SJSA1 (cell line): ENCODE measurements around the gene SCFD2. TPM values are rescaled to one million over a fixed set of nuclear protein-coding genes. Genes with fewer than 3 reads are reported as not detected.

Experiments
- DNase-seq, 2 experiments: peaks; one replicate each; pipeline ENCODE4 v3.0.0-alpha.2; 2015 to 2020; ENCODE audit warnings: low spot score in 2 of 2, low read depth in 1 of 2
- H3K27ac ChIP-seq: fragments of 250-450 bp; sonication (Bioruptor Pico); 2 replicates; pipeline ENCODE4 v1.5.1; 2020; ENCODE audit warnings: mild to moderate bottlenecking, moderate library complexity
- H3K27me3 ChIP-seq: fragments of 250-450 bp; sonication (Bioruptor Pico); replicated peaks from 2 replicates; pipeline ENCODE4 v1.5.1; 2020; ENCODE audit warnings: mild to moderate bottlenecking, moderate library complexity
- H3K36me3 ChIP-seq: fragments of 250-450 bp; sonication (Bioruptor Pico); 2 replicates; pipeline ENCODE4 v1.5.1; 2020; ENCODE audit warnings: mild to moderate bottlenecking
- H3K4me1 ChIP-seq: fragments of 250-450 bp; sonication (Bioruptor Pico); replicated peaks from 2 replicates; pipeline ENCODE4 v1.6.1; 2021; ENCODE audit warnings: mild to moderate bottlenecking
- H3K4me3 ChIP-seq: fragments of 250-450 bp; sonication (Bioruptor Pico); 2 replicates; pipeline ENCODE4 v1.5.1; 2020; ENCODE audit warnings: mild to moderate bottlenecking
- H3K9me3 ChIP-seq: fragments of 250-450 bp; sonication (Bioruptor Pico); replicated peaks from 2 replicates; pipeline ENCODE4 v1.5.1; 2020; ENCODE audit warnings: mild to moderate bottlenecking
- total RNA-seq: library from RNA; depleted of rRNA; stranded (reverse); fragments of >200 nt; shearing (Covaris generic); gene quantifications from 2 replicates; pipeline ENCODE4 v1.2.3, GENCODE V29; 2014

SCFD2 gene
- total RNA-seq, 1 experiment from 2014 or later = 18.5 TPM

- peaks cover under 1% of the 10 kb centered on the region; the same call in 1 of the 2 replicates for H3K4me1 ChIP-seq
- no peak for DNase-seq
Observed at GRCh38 chr4:52979020-52979419, 386.8 kb downstream of the SCFD2 start.

DNA sequence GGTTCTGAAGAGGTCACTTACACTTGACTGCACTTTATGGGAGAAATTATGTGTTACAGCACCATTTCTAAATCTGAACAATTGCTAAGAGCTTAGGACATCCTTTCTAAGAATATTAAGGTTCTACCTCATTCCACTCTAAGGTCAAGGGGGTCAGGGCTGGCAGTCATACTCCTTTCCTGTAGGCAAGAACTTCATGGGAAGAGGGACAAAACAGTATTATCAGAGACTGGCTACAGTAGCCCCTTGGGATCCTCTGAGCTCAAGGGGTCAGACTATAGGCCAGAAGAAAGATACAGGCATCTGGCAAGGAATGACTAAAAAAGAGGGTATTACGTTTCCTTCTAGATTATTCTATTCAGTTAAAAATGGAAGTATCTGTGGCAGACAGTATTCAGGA is 388.6 kb downstream of the SCFD2 start:
- no peaks in the 10 kb centered on the region for H3K4me1 ChIP-seq
- H3K36me3 ChIP-seq = no peaks in the 10 kb centered on the region
- no peaks in the 10 kb centered on the region for H3K9me3 ChIP-seq
- no peak overlapping the region for H3K27ac ChIP-seq
- H3K4me3 ChIP-seq = no peak overlapping the region
- H3K27me3 ChIP-seq = no peaks in the 10 kb centered on the region
- no peak for DNase-seq

More at GRCh38 chr4:52979020-52979419, 386.8 kb downstream of the SCFD2 start:
- Histone ChIP-seq H3K4me3 (no peak overlapping the region), H3K27me3 (no peaks in the 10 kb centered on the region), H3K27ac (no peak overlapping the region), H3K36me3 (no peaks in the 10 kb centered on the region), H3K9me3 (no peaks in the 10 kb centered on the region)

- Histone ChIP-seq H3K4me1 (no peaks in the 10 kb centered on the region), H3K36me3 (no peaks in the 10 kb centered on the region), H3K4me3 (no peak overlapping the region), H3K27ac (no peak overlapping the region), H3K27me3 (no peaks in the 10 kb centered on the region), H3K9me3 (no peaks in the 10 kb centered on the region)
- DNase-seq = no peak
Observed at GRCh38 chr4:52976523-52977230, 389.2 kb downstream of the SCFD2 start.

DNA sequence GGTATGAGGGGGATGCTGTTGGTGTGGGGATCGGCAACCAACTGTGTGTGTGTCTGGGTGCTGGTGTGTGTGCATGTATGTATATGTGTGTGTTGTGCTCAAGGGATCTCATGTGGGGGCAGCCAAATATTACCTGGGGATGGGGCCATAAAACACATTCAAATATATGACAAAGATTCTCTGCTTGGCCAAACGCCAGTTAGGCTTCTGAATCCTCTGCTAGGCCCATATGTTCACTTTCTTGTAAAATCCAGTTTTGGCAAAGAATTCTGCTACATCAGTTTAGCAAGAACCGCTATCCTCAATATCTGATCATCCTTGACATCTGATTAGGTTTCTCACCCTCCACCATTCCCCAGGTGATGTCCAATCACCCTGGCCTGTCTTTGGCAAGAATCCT is 397.2 kb downstream of the SCFD2 start:
- H3K9me3 ChIP-seq = no peaks in the 10 kb centered on the region
- H3K27ac ChIP-seq = no peak overlapping the region
- DNase-seq = no peak
- H3K4me3 ChIP-seq = no peak overlapping the region
- H3K27me3 ChIP-seq = no peaks in the 10 kb centered on the region
- no peaks in the 10 kb centered on the region for H3K36me3 ChIP-seq
- no peaks in the 10 kb centered on the region for H3K4me1 ChIP-seq

- Histone ChIP-seq H3K36me3 (no peaks in the 10 kb centered on the region), H3K9me3 (no peaks in the 10 kb centered on the region), H3K4me1 (no peaks in the 10 kb centered on the region), H3K27me3 (no peaks in the 10 kb centered on the region), H3K27ac (no peak overlapping the region), H3K4me3 (no peak overlapping the region)
- DNase-seq = no peak
Observed at GRCh38 chr4:52968241-52968640, 397.6 kb downstream of the SCFD2 start.

DNA sequence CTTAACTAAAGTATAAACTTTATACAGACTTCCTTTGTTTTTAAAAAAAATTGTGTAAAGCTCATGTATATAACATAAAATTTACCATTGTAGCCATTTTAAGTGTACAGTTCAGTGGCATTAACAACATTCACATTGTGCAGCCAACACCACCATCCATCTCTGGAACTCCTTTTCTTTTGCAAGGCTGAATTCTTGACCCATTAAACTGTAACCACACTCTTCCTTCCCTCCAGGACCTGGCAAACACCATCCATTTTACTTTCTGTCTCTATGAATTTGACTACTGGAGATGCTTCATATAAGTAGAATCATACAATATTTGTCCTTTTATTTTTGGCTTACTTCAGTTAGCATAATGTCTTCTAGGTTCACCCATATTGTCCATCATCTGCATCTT is 399.1 kb downstream of the SCFD2 start:
- no peaks in the 10 kb centered on the region for H3K36me3 ChIP-seq
- no peak for DNase-seq
- H3K9me3 ChIP-seq = no peaks in the 10 kb centered on the region
- H3K4me1 ChIP-seq = no peaks in the 10 kb centered on the region
- no peak overlapping the region for H3K27ac ChIP-seq
- H3K27me3 ChIP-seq = no peaks in the 10 kb centered on the region
- no peak overlapping the region for H3K4me3 ChIP-seq

DNA sequence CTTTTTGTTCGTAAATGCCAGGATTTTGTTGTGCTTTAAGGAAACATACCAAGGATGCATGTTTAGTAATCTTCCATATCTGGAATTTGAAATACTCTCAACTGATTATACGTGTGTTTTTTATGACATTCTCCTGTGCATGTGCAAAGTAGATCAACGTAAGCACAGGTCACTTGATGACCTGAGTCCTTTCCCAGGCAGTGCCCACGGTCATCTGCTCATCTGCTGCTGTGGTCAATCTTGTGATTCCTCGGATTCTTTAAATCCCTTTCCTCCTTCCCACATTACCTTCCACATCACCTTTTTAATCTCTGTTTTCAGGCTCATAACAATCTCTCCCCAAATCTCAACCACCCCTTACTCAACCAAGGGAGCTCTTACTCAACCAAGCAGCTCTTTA is 399.7 kb downstream of the SCFD2 start:
- H3K27ac ChIP-seq = no peak overlapping the region
- no peaks in the 10 kb centered on the region for H3K4me1 ChIP-seq
- DNase-seq = no peak
- no peak overlapping the region for H3K4me3 ChIP-seq
- H3K9me3 ChIP-seq = no peaks in the 10 kb centered on the region
- H3K36me3 ChIP-seq = no peaks in the 10 kb centered on the region
- no peaks in the 10 kb centered on the region for H3K27me3 ChIP-seq

DNA sequence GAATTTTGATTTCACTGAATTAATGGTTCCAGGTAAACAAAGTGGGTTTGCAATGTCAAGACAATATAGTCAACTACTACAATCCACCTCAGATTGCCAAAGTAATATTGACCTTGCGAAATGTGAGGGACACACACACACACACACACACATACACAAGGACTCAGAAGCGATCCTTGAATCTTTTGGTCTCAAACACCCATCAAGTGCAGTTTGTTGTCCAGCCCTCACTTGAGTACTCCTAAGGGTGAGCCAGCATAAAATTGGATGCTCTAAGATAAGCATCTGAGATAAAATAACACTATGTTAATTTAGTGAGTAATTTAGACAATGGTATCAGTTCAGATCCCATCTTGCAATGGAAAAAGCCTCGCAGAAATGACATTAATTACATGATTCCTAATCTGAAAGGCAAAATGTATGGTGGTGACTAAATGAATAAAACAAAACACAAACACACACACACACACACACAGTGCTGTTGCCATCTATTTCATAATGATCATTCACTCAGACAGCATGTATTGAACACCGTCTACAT is 401.2 kb downstream of the SCFD2 start:
- H3K27ac ChIP-seq = no peak overlapping the region
- no peaks in the 10 kb centered on the region for H3K9me3 ChIP-seq
- peaks cover 4% of the 10 kb centered on the region for H3K4me1 ChIP-seq
- no peak overlapping the region for H3K4me3 ChIP-seq
- DNase-seq = no peak
- no peaks in the 10 kb centered on the region for H3K36me3 ChIP-seq
- H3K27me3 ChIP-seq = no peaks in the 10 kb centered on the region

DNA sequence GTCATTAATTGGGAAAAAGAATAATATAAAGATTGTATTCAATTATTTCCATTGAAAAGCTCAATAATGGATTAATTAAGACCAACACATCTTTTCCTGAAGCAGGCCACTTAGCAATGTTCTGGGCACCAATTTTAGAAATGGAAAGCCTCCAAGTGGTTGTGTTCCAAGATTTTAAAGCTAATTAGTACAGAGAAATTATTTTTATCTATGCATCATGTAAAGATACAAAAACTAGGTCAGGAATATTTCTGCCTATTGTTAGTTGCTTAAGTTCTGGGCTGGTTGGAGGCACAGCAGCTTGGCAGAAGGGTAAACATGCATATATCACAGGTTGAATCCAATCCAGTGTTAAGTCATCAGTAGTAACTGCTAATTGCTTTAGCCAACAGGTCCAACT is 401.9 kb downstream of the SCFD2 start:
- Histone ChIP-seq H3K4me1 (peaks cover 10% of the 10 kb centered on the region), H3K36me3 (no peaks in the 10 kb centered on the region), H3K27me3 (no peaks in the 10 kb centered on the region), H3K9me3 (no peaks in the 10 kb centered on the region), H3K27ac (no peak overlapping the region), H3K4me3 (no peak overlapping the region)
- DNase-seq = no peak

GRCh38 chr4:52962721-52963120 is 403.1 kb downstream of the SCFD2 start:
- no peaks in the 10 kb centered on the region for H3K36me3 ChIP-seq
- H3K9me3 ChIP-seq = no peaks in the 10 kb centered on the region
- no peak for DNase-seq
- H3K4me1 ChIP-seq = peaks cover 23% of the 10 kb centered on the region
- no peaks in the 10 kb centered on the region for H3K27me3 ChIP-seq
- no peak overlapping the region for H3K27ac ChIP-seq
- no peak overlapping the region for H3K4me3 ChIP-seq

- H3K9me3 ChIP-seq = no peaks in the 10 kb centered on the region
- no peak overlapping the region for H3K27ac ChIP-seq
- no peaks in the 10 kb centered on the region for H3K36me3 ChIP-seq
- H3K27me3 ChIP-seq = no peaks in the 10 kb centered on the region
- H3K4me3 ChIP-seq = no peak overlapping the region
- peaks cover 32% of the 10 kb centered on the region for H3K4me1 ChIP-seq
- DNase-seq = no peak
Observed at GRCh38 chr4:52961666-52962412, 404.0 kb downstream of the SCFD2 start.

DNA sequence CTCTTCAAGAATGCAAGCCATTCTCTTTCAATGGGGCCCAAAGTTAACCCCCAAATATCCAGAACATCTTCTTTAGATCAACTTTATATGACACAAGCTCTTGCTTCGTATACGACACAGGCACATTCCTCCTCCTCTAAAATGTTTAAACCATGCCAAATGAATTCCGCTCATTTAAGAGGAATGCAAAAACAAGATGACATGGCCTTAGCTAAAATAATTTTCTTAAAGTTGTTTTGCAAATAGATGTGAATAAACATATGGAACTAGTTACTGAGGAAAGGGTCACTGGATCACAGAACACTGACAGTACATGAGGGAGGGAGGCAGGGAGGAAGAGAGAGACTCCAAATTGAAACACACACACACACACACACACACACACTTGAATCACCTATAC is 406.3 kb downstream of the SCFD2 start:
- no peaks in the 10 kb centered on the region for H3K9me3 ChIP-seq
- H3K4me3 ChIP-seq = no peak overlapping the region
- H3K27ac ChIP-seq = peak overlapping the region; percentile 31
- peaks cover 33% of the 10 kb centered on the region for H3K4me1 ChIP-seq
- peak in 1 of 2 experiments; percentile 60 for DNase-seq
- no peaks in the 10 kb centered on the region for H3K27me3 ChIP-seq
- no peaks in the 10 kb centered on the region for H3K36me3 ChIP-seq

- Histone ChIP-seq H3K4me1 (peaks cover 33% of the 10 kb centered on the region), H3K4me3 (no peak overlapping the region), H3K9me3 (no peaks in the 10 kb centered on the region), H3K27me3 (no peaks in the 10 kb centered on the region), H3K36me3 (no peaks in the 10 kb centered on the region), H3K27ac (peak overlapping the region; percentile 40; the same call in 1 of the 2 replicates)
- DNase-seq = peak in 1 of 2 experiments; percentile 40
Observed at GRCh38 chr4:52957835-52958631, 407.8 kb downstream of the SCFD2 start.
